Middle frontal gyrus (tissue), 1 donor: ENCODE data around the gene KCNK4.

Experiments used
- DNase-seq: peaks from one replicate; pipeline ENCODE4 v3.0.0-alpha.2; 2015; ENCODE audit warnings: low spot score; ENCODE audit errors: extremely low spot score

Gene KCNK4

DNA sequence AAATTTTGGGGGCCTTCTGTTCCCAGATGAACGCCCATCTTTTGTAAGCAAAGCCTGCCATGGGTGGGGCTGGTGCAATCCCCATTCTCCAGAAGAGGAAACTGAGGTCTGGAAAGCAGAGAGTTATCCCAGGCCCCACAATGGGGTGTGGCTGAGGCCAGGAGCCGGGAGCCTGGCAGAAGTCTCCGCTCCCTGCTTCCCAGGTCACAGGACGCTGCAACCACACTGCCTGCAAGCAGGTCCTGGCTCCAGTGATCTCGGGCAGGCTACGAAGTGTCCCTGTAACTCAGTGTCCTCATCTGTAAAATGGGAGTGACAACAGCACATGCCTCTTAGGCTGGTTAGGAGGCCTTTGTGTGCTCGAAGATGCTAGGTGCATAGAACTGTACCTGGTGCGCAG, 38.1 kb upstream of the KCNK4 start:
- no peak for DNase-seq

DNA sequence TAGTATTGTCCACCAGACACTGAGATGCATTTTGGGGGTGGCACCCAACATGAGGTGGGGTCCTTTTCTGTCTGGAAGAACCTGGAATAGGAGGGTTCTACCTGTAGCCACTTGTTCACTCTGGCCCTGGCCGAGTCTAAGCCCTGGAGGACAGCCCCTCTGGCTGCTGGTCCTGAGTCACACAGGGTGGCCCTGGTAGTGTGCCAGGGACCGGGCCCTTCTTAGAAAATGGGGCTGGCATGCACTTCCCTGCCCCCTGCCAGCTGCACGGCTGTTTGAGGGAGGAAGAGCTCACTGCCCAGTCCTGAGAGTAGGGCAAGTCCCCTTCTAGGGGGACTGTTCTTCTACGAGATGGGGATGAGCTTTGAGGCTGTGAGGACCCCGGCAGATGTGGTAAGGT, 37.6 kb upstream of the KCNK4 start:
- no peak for DNase-seq

DNA sequence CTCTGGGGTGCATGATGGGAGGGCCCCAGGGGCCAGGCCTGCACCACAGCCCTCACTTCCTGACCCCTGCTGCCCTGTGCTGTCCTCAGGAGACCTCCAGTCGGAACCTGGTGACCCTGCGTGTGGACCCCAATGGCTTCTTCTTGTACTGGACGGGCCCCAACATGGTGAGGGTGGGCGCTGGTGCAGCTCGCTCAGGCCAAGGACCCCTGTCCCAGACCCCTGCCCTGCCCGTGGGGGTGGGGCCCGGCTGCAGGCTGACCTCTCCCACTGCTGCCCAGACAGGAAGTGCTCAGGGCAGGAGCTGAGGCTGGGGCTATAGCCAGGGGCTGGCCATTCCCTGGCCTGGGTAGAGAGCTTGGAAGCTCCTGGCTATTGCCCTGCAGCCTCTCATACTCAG, 36.8 kb upstream of the KCNK4 start:
- no peak for DNase-seq

DNA sequence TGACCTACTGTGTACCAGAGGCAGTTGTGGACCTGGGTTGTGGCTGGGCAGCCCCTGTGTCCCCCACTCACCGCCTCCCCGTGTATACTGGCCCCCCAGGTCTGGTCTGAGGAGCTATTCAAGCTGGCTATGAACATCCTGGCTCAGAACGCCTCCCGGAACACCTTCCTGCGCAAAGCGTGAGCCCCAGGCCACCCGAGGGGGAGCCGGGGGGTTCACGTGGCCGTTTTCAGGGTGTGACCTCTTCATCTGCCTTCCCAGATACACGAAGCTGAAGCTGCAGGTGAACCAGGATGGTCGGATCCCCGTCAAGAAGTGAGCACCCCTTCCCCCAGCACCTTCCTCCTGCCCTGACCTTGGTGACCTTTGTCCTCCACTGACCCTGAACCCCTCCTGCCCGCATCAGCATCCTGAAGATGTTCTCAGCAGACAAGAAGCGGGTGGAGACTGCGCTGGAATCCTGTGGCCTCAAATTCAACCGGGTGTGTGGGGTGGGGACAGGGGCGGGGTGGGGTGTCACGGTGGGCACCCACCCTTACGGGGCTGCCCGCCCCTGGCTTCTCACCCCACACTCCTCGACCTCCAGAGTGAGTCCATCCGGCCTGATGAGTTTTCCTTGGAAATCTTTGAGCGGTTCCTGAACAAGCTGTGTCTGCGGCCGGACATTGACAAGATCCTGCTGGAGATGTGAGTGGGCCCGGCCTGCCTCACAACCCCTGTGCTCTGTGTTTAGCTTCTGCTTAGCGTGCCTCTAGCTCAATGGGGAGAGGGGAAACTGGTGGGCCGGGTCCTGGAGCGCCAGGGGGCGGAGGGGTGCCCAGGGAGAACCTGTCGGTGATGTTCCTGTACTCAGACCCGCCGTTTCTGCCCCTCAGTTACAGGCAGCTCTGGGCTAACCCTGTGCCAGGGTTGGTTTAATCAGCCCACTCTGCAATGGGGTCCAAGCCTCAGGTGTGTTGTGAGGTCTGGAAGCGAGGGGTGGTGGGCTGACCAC, 35.7 kb upstream of the KCNK4 start:
- DNase-seq, result no peak

DNA sequence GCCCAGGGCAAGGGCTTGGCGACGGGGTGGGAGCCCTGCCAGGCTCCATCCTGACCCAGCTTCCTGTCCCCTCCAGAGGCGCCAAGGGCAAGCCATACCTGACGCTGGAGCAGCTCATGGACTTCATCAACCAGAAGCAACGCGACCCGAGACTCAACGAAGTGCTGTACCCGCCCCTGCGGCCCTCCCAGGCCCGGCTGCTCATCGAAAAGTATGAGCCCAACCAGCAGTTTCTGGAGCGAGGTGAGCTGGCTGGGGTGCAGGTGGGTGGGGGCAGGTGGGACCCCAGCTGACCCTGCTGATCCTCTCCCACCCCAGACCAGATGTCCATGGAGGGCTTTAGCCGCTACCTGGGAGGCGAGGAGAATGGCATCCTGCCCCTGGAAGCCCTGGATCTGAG, 34.8 kb upstream of the KCNK4 start:
- DNase-seq, result no peak

DNA sequence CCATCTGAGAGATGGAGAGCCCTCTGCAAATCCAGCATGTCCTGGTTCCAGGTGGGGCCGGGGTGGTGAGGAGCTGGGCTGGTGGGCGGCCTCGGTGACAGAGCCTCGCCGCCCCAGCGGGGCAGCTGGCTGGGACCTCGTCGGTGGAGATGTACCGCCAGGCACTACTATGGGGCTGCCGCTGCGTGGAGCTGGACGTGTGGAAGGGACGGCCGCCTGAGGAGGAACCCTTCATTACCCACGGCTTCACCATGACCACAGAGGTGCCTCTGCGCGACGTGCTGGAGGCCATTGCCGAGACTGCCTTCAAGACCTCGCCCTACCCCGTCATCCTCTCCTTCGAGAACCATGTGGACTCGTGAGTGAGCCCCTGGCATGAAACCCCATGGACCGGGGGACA, 32.7 kb upstream of the KCNK4 start:
- no peak for DNase-seq

DNA sequence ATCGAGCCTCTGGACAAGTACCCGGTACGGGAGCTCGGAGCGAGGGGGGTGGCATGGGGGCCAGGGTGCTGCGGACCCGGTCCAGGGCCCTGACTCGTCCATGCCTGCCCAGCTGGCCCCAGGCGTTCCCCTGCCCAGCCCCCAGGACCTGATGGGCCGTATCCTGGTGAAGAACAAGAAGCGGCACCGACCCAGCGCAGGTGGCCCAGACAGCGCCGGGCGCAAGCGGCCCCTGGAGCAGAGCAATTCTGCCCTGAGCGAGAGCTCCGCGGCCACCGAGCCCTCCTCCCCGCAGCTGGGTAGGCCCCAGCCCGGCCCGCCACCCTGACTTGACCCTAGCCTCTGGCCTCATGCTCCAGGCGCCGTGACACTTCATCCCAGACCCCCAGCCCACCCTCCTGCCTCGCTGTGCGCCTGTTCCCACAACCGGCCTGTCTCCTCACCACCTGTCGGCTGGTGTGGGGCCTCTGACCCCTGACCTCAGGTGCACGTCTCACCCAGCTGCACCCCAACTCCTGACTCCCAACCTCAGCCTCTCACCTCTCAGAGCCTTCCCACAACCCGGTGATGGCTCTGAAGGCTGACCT, 32.1 kb upstream of the KCNK4 start:
- DNase-seq, result no peak

DNA sequence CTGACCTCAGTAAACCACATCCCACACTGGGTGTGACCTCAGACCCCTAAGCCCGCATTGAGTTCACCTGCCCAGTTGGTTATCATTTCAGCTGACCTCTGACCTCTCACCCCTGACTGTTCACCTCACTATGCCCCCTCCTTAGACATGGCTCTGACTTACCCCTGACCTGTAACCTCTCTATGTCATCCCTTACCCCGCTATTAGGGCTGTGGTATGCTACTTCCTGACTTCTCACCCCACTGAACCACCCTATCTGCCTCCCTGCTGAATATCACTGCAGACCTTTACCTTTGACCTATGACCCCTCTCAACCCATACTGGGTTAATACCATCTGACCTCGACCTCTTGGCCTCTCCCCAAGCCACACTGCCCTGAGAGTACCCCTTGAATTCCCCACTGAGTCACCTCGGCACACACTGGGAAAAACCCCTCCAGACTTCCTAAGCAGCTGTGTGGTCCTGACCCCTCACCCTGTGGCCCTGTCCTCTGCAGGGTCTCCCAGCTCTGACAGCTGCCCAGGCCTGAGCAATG, 31.5 kb upstream of the KCNK4 start:
- no peak for DNase-seq

DNA sequence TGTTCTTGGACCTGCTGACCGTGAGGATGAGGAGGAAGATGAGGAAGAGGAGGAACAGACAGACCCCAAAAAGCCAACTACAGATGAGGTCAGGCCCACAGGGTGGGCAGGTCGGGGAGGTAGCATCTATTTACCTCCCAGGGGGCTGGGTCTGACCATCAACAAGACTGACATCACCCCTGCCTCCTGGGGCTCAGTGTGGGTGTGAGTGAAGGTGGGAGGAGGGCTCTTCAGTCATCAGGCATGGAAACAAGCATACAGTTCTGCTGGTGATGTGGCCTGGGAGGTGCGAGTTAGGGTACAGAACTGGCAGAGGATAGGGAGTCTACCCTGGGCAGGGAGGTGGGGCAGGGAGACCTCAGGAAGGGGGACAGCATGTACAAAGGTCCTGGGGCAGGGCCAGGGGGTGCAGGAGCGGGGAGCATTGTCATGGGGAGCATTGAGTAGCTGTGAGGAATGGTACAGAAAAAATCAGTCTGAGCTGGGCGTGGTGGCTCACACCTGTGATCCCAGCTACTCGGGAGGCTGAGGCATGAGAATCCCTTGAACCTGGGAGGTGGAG, 30.9 kb upstream of the KCNK4 start:
- no peak for DNase-seq

DNA sequence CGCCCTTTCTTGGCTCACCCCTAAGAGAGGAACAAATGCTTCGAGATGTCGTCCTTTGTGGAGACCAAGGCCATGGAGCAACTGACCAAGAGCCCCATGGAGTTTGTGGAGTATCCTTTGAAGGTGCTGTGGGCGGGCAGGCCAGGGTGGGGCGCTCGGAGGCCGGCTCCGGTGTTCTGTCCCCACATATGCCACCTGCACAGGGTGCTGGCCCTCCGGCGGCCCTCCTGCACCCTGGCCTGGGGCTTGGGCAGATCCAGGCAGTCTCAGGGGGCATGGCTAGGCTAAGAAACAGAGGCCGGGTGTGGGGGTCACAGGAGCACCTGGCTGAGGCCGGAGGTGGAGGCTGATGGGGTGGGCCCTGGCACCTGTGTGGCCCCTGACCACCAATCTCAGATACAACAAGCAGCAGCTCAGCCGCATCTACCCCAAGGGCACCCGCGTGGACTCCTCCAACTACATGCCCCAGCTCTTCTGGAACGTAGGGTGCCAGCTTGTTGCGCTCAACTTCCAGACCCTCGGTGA, 29.5 kb upstream of the KCNK4 start:
- DNase-seq, result no peak

DNA sequence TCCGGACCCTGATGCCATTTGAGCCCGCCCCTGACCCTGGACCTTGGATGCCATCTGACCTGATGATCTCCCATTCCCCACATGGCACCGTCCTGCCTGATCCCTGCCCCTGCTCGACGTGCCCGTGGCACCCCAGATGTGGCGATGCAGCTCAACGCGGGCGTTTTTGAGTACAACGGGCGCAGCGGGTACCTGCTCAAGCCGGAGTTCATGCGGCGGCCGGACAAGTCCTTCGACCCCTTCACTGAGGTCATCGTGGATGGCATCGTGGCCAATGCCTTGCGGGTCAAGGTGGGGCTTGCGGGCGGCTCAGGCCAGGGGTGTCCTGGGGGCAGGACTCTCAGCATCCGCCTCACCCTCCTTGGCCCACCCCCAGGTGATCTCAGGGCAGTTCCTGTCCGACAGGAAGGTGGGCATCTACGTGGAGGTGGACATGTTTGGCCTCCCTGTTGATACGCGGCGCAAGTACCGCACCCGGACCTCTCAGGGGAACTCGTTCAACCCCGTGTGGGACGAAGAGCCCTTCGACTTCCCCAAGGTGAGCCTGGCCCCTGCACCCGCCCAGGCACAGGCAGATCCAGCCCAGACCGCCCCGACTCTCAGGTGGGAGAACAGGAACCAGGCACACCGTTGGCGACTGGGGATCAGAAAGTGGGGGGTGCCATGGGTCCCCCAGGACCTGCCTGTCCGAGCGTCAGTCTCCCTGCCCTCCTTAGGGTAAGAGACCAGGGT, 28.7 kb upstream of the KCNK4 start:
- DNase-seq, result no peak

DNA sequence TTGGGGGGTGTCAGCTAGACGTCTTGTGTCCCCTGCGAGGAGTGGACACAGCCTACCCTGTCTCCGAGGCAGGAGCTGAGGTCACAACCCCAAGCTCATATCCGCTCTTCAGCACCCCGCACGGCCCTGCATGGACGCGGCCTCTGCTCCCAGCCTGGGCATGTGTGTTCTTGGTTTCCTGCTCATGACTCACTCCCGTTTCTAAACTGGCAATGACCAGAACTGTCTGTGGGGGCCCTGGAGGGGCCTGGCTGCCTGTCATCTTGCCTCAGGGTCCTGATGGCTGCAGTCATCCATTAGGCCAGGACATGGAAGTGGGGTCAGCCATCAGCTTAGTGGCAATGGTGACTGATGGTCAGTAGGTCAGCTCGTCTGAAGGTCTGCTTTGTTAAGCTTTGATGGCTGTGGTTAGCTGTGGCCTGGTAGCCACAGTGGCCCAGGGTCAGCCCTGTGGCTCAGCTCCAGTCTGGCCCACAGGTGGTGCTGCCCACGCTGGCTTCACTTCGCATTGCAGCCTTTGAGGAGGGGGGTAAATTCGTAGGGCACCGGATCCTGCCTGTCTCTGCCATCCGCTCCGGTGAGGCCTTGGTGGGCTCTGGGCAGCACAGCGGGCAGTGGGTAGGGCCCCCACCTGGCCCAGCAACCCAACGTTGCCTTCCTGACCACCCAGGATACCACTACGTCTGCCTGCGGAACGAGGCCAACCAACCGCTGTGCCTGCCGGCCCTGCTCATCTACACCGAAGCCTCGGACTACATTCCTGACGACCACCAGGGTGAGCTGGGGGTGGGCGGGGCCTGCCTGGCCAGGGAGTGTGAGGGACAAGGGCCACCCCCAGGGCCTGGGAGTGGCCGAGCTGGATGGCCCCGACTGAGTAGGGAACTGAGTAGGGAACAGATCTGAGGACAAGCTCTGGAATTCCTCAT, 27.8 kb upstream of the KCNK4 start:
- DNase-seq, result no peak

DNA sequence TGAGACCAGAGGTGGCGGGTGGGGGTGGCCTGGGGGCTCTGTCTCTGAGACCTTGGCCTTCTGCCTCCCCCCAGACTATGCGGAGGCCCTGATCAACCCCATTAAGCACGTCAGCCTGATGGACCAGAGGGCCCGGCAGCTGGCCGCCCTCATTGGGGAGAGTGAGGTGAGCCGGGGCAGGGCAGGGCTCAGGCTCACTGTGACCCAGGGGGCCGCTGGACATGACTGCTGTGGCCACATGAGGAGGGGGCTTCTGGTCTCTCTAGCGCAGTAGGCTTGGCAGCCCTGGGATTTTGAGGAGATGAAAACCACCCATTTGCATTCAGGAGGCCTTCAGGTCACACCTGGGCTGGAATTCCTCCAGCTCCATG, 27.2 kb upstream of the KCNK4 start:
- no peak for DNase-seq

DNA sequence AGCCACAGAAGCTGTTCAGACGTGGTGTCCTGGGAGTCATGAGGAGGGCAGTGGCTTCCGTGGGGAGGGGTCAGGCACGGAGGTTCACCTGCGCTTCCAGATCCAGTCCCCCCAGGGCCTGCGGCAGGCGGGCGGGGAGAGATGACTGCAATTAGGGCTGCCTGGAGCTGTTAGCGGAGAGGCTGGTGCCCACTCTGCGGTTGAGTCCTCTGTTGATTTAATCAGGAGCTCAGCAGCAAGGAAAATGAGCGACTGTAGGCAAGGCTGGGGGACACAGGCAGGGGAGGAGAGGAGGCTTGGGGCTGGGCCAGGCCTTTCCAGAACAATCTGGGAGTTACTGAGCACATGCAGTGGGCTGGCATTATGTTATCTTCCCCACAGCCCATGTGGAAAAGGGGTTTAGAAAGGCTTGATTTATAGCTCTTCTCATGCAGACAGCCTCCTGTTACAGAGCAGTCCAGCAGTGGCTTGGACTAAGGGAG, 26.7 kb upstream of the KCNK4 start:
- no peak for DNase-seq

DNA sequence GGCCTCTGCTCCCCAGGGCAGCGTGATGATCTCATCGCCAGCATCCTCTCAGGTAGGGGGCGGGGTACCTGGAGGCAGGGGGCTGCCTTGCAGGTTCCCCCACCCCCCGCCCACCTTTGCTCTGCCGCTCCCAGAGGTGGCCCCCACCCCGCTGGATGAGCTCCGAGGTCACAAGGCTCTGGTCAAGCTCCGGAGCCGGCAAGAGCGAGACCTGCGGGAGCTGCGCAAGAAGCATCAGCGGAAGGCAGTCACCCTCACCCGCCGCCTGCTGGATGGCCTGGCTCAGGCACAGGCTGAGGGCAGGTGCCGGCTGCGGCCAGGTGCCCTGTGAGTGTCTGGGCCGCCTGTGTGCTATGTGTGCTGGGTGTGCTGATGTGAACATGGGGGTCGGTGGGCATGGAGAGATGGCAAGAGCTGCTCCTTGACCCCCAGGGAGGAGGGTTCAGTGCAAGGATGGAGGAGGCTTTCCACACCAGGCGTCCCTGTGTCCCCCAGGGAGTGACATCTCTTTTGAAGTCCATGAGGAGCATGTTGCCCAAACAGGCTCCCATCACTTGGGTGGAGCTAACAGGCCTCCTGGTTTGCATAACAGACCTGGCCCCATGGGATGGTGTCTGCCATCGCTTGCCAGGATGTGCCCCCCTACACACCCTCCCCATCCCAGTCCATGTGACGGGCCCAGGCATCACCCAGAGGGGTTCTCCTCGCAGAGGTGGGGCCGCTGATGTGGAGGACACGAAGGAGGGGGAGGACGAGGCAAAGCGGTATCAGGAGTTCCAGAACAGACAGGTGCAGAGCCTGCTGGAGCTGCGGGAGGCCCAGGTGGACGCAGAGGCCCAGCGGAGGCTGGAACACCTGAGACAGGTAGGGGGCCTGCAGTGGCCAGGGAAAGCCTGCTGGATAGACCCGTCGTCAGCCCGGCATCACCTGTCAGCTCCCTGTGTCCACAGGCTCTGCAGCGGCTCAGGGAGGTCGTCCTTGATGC, 25.6 kb upstream of the KCNK4 start:
- no peak for DNase-seq

DNA sequence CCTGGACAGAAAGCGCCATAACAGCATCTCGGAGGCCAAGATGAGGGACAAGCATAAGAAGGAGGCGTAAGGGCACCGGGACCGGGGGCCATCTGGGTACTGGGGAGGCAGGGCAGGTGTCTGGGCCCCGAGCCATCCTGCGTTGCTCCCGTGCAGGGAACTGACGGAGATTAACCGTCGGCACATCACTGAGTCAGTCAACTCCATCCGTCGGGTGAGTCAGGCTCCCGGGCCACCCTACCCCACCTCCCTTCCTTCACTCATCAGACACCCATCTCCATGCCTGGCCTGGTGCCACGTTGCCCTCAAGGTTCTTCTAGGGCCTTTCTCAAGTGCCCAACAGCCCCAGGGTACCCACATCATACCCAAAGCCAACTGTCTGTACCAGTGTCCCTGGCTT, 24.8 kb upstream of the KCNK4 start:
- no peak for DNase-seq

DNA sequence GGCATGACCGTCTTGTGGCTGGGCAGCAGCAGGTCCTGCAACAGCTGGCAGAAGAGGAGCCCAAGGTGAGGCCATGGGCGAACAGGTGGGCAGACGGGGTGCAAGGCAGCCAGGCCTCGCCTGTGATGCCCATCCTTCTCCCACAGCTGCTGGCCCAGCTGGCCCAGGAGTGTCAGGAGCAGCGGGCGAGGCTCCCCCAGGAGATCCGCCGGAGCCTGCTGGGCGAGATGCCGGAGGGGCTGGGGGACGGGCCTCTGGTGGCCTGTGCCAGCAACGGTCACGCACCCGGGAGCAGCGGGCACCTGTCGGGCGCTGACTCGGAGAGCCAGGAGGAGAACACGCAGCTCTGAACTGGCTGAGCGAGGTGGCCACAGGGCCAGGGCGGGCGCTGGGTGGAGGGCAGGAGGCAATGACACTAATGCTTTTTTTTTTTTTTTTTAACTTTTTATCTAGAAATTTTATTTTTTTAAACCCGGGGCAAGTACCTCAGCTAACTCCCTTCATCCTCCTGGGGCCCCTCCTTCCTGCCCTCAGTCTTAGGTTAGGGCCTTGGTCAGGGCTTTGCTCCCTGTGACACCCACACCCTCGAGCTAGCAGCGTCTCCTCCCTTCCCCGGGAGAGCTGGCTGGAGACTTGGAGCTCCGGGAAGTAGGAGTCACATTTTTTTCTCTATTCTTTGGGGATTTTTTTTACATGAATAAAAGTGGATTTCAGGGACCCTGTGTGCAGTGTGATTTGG, 23.7 kb upstream of the KCNK4 start:
- no peak for DNase-seq
